GM19468 (cell line): ENCODE data around the gene SCGB1C1.

Experiments used
- ATAC-seq: cut with Tn5 transposase; IDR thresholded peaks from one replicate; pipeline ENCODE4 v1.9.1; 2021; ENCODE audit warnings: mild to moderate bottlenecking, moderate library complexity, moderate number of reproducible peaks; ENCODE audit not compliant: unreplicated experiment; ENCODE audit errors: extremely low read depth

SCGB1C1 gene

GRCh38 chr11:204587-205109 lies 11.8 kb downstream of the SCGB1C1 start:
- ATAC-seq, result no peak

GRCh38 chr11:205221-206001 lies 12.5 kb downstream of the SCGB1C1 start:
- no peak for ATAC-seq

GRCh38 chr11:206002-206384 lies 13.1 kb downstream of the SCGB1C1 start:
- ATAC-seq, result no peak

GRCh38 chr11:206526-207207 lies 13.8 kb downstream of the SCGB1C1 start:
- ATAC-seq, result no peak

- peak; percentile 59 for ATAC-seq
These were observed 14.5 kb downstream of the SCGB1C1 start, which contains the start of the genes BET1L and RIC8A for GRCh38 chr11:207208-207862. TSS of gene BET1L (minus strand) at chr11:207399. CDS start at chr11:207321, 78 bp downstream. TSS of gene RIC8A (plus strand) at chr11:207708. CDS start at chr11:208855, 1,147 bp downstream.

GRCh38 chr11:207863-208180 lies 14.9 kb downstream of the SCGB1C1 start:
- peak; percentile 6 for ATAC-seq

- no peak for ATAC-seq
These were observed 15.5 kb downstream of the SCGB1C1 start for GRCh38 chr11:208181-208916.

- no peak for ATAC-seq
These were observed 16.0 kb downstream of the SCGB1C1 start for GRCh38 chr11:208917-209260.

GRCh38 chr11:209275-210121 lies 16.6 kb downstream of the SCGB1C1 start:
- ATAC-seq, result no peak

GRCh38 chr11:210122-210802 lies 17.4 kb downstream of the SCGB1C1 start:
- no peak for ATAC-seq

- ATAC-seq, result no peak
These were observed 17.9 kb downstream of the SCGB1C1 start for GRCh38 chr11:210803-211180.

- no peak for ATAC-seq
These were observed 18.4 kb downstream of the SCGB1C1 start for GRCh38 chr11:211295-211694.

- no peak for ATAC-seq
These were observed 18.9 kb downstream of the SCGB1C1 start for GRCh38 chr11:211741-212140.

GRCh38 chr11:212150-213100 lies 19.5 kb downstream of the SCGB1C1 start:
- ATAC-seq, result no peak

GRCh38 chr11:213111-213510 lies 20.2 kb downstream of the SCGB1C1 start:
- ATAC-seq, result no peak

GRCh38 chr11:214083-214482 lies 21.2 kb downstream of the SCGB1C1 start:
- no peak for ATAC-seq

GRCh38 chr11:215581-216037 lies 22.7 kb downstream of the SCGB1C1 start:
- ATAC-seq, result no peak
